Measurements from ENCODE around the gene NTMT1.
"Not testable (repeated sequence)": the region's sequence is repeated elsewhere in the genome, so short reads cannot be mapped to it uniquely, and the experiment has no call there.

Gene NTMT1

GRCh38 chr9:129654554-129655040 lies 28.6 kb downstream of the NTMT1 start:
- Histone ChIP-seq H3K4me1 (ENCODE audit: control insufficient read depth, insufficient read depth, low read length) (no peaks in the 10 kb centered on the region), H3K9me3 (ENCODE audit: control insufficient read depth, low read length) (no peaks in the 10 kb centered on the region), H3K27me3 (ENCODE audit: control insufficient read depth, insufficient read depth, low read length, poor library complexity, severe bottlenecking) (no peaks in the 10 kb centered on the region), H3K4me3 (ENCODE audit: insufficient read depth, low read depth, low read length) (no peak overlapping the region), H3K36me3 (ENCODE audit: control insufficient read depth, insufficient read depth, low read length) (no peaks in the 10 kb centered on the region), H3K27ac (ENCODE audit: insufficient read depth, low read depth, low read length, poor library complexity, severe bottlenecking) (no peak overlapping the region)
- WGBS, 2 experiments: 92 to 93% methylated on average over 18 of the region's 20 CpGs

- H3K9me3 ChIP-seq (ENCODE audit: control insufficient read depth, low read length): no peaks in the 10 kb centered on the region
- 94 to 95% methylated on average over 7 of the region's 7 CpGs for WGBS, 2 experiments
These were observed 29.2 kb downstream of the NTMT1 start for GRCh38 chr9:129655154-129655553.

GRCh38 chr9:129655696-129656095 lies 29.7 kb downstream of the NTMT1 start:
- no peaks in the 10 kb centered on the region for H3K4me1 ChIP-seq (ENCODE audit: control insufficient read depth, insufficient read depth, low read length)
- no peaks in the 10 kb centered on the region for H3K27me3 ChIP-seq (ENCODE audit: control insufficient read depth, insufficient read depth, low read length, poor library complexity, severe bottlenecking)
- no peak overlapping the region for H3K4me3 ChIP-seq (ENCODE audit: insufficient read depth, low read depth, low read length)
- 91 to 92% methylated on average over 7 of the region's 7 CpGs for WGBS, 2 experiments
- no peaks in the 10 kb centered on the region for H3K36me3 ChIP-seq (ENCODE audit: control insufficient read depth, insufficient read depth, low read length)
- H3K9me3 ChIP-seq (ENCODE audit: control insufficient read depth, low read length): no peaks in the 10 kb centered on the region
- no peak overlapping the region for H3K27ac ChIP-seq (ENCODE audit: insufficient read depth, low read depth, low read length, poor library complexity, severe bottlenecking)

More at GRCh38 chr9:129655154-129655553, 29.2 kb downstream of the NTMT1 start:
- no peaks in the 10 kb centered on the region for H3K4me1 ChIP-seq (ENCODE audit: control insufficient read depth, insufficient read depth, low read length)
- H3K36me3 ChIP-seq (ENCODE audit: control insufficient read depth, insufficient read depth, low read length): no peaks in the 10 kb centered on the region
- H3K27ac ChIP-seq (ENCODE audit: insufficient read depth, low read depth, low read length, poor library complexity, severe bottlenecking): no peak overlapping the region
- no peaks in the 10 kb centered on the region for H3K27me3 ChIP-seq (ENCODE audit: control insufficient read depth, insufficient read depth, low read length, poor library complexity, severe bottlenecking)
- no peak overlapping the region for H3K4me3 ChIP-seq (ENCODE audit: insufficient read depth, low read depth, low read length)

GRCh38 chr9:129656795-129657390 lies 30.9 kb downstream of the NTMT1 start:
- Histone ChIP-seq H3K36me3 (ENCODE audit: control insufficient read depth, insufficient read depth, low read length) (no peaks in the 10 kb centered on the region), H3K4me1 (ENCODE audit: control insufficient read depth, insufficient read depth, low read length) (no peaks in the 10 kb centered on the region), H3K9me3 (ENCODE audit: control insufficient read depth, low read length) (no peaks in the 10 kb centered on the region), H3K27me3 (ENCODE audit: control insufficient read depth, insufficient read depth, low read length, poor library complexity, severe bottlenecking) (no peaks in the 10 kb centered on the region), H3K4me3 (ENCODE audit: insufficient read depth, low read depth, low read length) (no peak overlapping the region), H3K27ac (ENCODE audit: insufficient read depth, low read depth, low read length, poor library complexity, severe bottlenecking) (no peak overlapping the region)
- 88 to 91% methylated on average over 12 of the region's 12 CpGs for WGBS, 2 experiments

GRCh38 chr9:129661029-129661428 lies 35.1 kb downstream of the NTMT1 start:
- Histone ChIP-seq H3K27me3 (ENCODE audit: control insufficient read depth, insufficient read depth, low read length, poor library complexity, severe bottlenecking) (peaks cover 32% of the 10 kb centered on the region), H3K4me3 (ENCODE audit: insufficient read depth, low read depth, low read length) (no peak overlapping the region), H3K4me1 (ENCODE audit: control insufficient read depth, insufficient read depth, low read length) (no peaks in the 10 kb centered on the region), H3K9me3 (ENCODE audit: control insufficient read depth, low read length) (no peaks in the 10 kb centered on the region), H3K36me3 (ENCODE audit: control insufficient read depth, insufficient read depth, low read length) (no peaks in the 10 kb centered on the region), H3K27ac (ENCODE audit: insufficient read depth, low read depth, low read length, poor library complexity, severe bottlenecking) (no peak overlapping the region)
- WGBS, 2 experiments: 90 to 94% methylated on average over 2 of the region's 2 CpGs

- H3K27me3 ChIP-seq (ENCODE audit: control insufficient read depth, insufficient read depth, low read length, poor library complexity, severe bottlenecking): peaks cover 38% of the 10 kb centered on the region
- H3K4me3 ChIP-seq (ENCODE audit: insufficient read depth, low read depth, low read length); H3K4me1 ChIP-seq (ENCODE audit: control insufficient read depth, insufficient read depth, low read length); H3K36me3 ChIP-seq (ENCODE audit: control insufficient read depth, insufficient read depth, low read length); H3K27ac ChIP-seq (ENCODE audit: insufficient read depth, low read depth, low read length, poor library complexity, severe bottlenecking); H3K9me3 ChIP-seq (ENCODE audit: control insufficient read depth, low read length): not testable (repeated sequence)
- WGBS, 2 experiments: 92 to 93% methylated on average over 2 of the region's 3 CpGs
These were observed 36.3 kb downstream of the NTMT1 start for GRCh38 chr9:129662239-129662638.

- H3K4me3 ChIP-seq (ENCODE audit: insufficient read depth, low read depth, low read length): peak overlapping the region; percentile 21
These were observed 38.9 kb downstream of the NTMT1 start for GRCh38 chr9:129664746-129665388.

GRCh38 chr9:129665389-129665775 lies 39.4 kb downstream of the NTMT1 start, which contains the start of gene PRRX2:
TSS of gene PRRX2 (plus strand) at chr9:129665647. CDS start at chr9:129665868, 221 bp downstream.
- Histone ChIP-seq H3K9me3 (ENCODE audit: control insufficient read depth, low read length) (no peaks in the 10 kb centered on the region), H3K36me3 (ENCODE audit: control insufficient read depth, insufficient read depth, low read length) (no peaks in the 10 kb centered on the region), H3K4me1 (ENCODE audit: control insufficient read depth, insufficient read depth, low read length) (peaks cover 6% of the 10 kb centered on the region), H3K27me3 (ENCODE audit: control insufficient read depth, insufficient read depth, low read length, poor library complexity, severe bottlenecking) (peaks cover 38% of the 10 kb centered on the region), H3K27ac (ENCODE audit: insufficient read depth, low read depth, low read length, poor library complexity, severe bottlenecking) (no peak within 1 kb of the TSS), H3K4me3 (ENCODE audit: insufficient read depth, low read depth, low read length) (peak within 1 kb of the TSS; percentile 35)
- WGBS, 2 experiments: 1% methylated on average over 37 of the region's 37 CpGs

More at GRCh38 chr9:129664746-129665388, 38.9 kb downstream of the NTMT1 start:
- Histone ChIP-seq H3K27me3 (ENCODE audit: control insufficient read depth, insufficient read depth, low read length, poor library complexity, severe bottlenecking) (peaks cover 38% of the 10 kb centered on the region), H3K27ac (ENCODE audit: insufficient read depth, low read depth, low read length, poor library complexity, severe bottlenecking) (no peak overlapping the region), H3K36me3 (ENCODE audit: control insufficient read depth, insufficient read depth, low read length) (no peaks in the 10 kb centered on the region), H3K4me1 (ENCODE audit: control insufficient read depth, insufficient read depth, low read length) (peaks cover 6% of the 10 kb centered on the region), H3K9me3 (ENCODE audit: control insufficient read depth, low read length) (no peaks in the 10 kb centered on the region)
- WGBS, 2 experiments: 6 to 10% methylated on average over 36 of the region's 36 CpGs

GRCh38 chr9:129665814-129666520 lies 40.0 kb downstream of the NTMT1 start:
- H3K27me3 ChIP-seq (ENCODE audit: control insufficient read depth, insufficient read depth, low read length, poor library complexity, severe bottlenecking): peaks cover 38% of the 10 kb centered on the region
- H3K27ac ChIP-seq (ENCODE audit: insufficient read depth, low read depth, low read length, poor library complexity, severe bottlenecking): no peak overlapping the region
- WGBS, 2 experiments: 3% methylated on average over 88 of the region's 88 CpGs
- peaks cover 9% of the 10 kb centered on the region for H3K4me1 ChIP-seq (ENCODE audit: control insufficient read depth, insufficient read depth, low read length)
- no peaks in the 10 kb centered on the region for H3K36me3 ChIP-seq (ENCODE audit: control insufficient read depth, insufficient read depth, low read length)
- H3K9me3 ChIP-seq (ENCODE audit: control insufficient read depth, low read length): no peaks in the 10 kb centered on the region
- peak overlapping the region; percentile 35 for H3K4me3 ChIP-seq (ENCODE audit: insufficient read depth, low read depth, low read length)

- H3K4me1 ChIP-seq (ENCODE audit: control insufficient read depth, insufficient read depth, low read length): peaks cover 15% of the 10 kb centered on the region
- peaks cover 38% of the 10 kb centered on the region for H3K27me3 ChIP-seq (ENCODE audit: control insufficient read depth, insufficient read depth, low read length, poor library complexity, severe bottlenecking)
- 14 to 15% methylated on average over 13 of the region's 13 CpGs for WGBS, 2 experiments
- H3K4me3 ChIP-seq (ENCODE audit: insufficient read depth, low read depth, low read length): peak overlapping the region; percentile 35
- H3K27ac ChIP-seq (ENCODE audit: insufficient read depth, low read depth, low read length, poor library complexity, severe bottlenecking): no peak overlapping the region
- H3K9me3 ChIP-seq (ENCODE audit: control insufficient read depth, low read length): no peaks in the 10 kb centered on the region
- H3K36me3 ChIP-seq (ENCODE audit: control insufficient read depth, insufficient read depth, low read length): no peaks in the 10 kb centered on the region
These were observed 40.6 kb downstream of the NTMT1 start for GRCh38 chr9:129666575-129666974.
